ENCODE measurements around the gene GLRX. TPM values are rescaled to one million over a fixed set of nuclear protein-coding genes. Genes with fewer than 3 reads are reported as not detected.

The GLRX gene
- total RNA-seq, 1 donor from 2014 or later: 139 TPM

DNA sequence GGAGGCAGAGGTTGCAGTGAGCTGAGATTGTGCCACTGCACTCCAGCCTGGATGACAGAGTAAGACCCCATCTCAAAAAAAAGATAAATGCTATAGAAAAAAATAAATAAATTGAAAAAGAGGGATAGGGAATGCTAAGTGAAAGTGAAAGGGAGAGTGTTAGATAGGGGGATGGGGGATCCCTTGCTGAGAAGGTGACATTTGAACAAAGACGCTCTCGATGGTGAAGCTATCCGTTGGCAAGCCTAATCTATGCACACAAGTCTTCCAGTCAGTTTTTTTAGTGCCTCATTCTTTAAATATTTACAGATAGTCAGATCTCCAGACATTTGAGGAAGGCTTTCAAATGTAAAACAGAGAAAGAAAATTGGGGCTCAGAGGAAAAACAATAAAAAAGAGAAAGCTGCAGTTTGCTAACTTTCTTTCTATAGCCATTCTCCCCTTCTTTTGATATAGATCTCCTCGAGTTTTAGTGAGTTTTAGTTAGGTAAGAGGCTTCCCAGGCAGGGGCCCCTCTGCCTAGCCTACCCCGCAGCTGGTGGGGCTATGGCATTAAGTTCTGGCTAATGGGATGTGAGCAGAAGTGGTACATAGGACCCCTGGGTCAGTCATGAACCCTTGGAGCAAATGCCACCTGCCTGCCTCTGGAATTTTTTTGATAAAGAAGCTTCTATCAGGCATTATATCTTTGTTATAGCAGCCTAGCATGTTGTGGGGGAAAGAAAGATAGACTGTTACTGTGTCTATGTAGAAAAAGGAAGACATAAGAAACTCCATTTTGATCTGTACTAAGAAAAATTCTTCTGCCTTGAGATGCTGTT is 12.0 kb downstream of the GLRX start:
- Histone ChIP-seq H3K4me3 (ENCODE audit: low read depth, low read length) (no peak overlapping the region), H3K36me3 (ENCODE audit: control insufficient read depth, insufficient read depth, low read length) (no peaks in the 10 kb centered on the region), H3K27me3 (ENCODE audit: control insufficient read depth, insufficient read depth, low read length) (no peaks in the 10 kb centered on the region)
- no peak for DNase-seq (ENCODE audit: low read depth)
- TF ChIP-seq, protein P1, sequence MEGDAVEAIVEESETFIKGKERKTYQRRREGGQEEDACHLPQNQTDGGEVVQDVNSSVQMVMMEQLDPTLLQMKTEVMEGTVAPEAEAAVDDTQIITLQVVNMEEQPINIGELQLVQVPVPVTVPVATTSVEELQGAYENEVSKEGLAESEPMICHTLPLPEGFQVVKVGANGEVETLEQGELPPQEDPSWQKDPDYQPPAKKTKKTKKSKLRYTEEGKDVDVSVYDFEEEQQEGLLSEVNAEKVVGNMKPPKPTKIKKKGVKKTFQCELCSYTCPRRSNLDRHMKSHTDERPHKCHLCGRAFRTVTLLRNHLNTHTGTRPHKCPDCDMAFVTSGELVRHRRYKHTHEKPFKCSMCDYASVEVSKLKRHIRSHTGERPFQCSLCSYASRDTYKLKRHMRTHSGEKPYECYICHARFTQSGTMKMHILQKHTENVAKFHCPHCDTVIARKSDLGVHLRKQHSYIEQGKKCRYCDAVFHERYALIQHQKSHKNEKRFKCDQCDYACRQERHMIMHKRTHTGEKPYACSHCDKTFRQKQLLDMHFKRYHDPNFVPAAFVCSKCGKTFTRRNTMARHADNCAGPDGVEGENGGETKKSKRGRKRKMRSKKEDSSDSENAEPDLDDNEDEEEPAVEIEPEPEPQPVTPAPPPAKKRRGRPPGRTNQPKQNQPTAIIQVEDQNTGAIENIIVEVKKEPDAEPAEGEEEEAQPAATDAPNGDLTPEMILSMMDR (IDR thresholded peaks at IDR 0.05; ENCODE audit: insufficient read depth, low read length, poor library complexity, severe bottlenecking): no peak

DNA sequence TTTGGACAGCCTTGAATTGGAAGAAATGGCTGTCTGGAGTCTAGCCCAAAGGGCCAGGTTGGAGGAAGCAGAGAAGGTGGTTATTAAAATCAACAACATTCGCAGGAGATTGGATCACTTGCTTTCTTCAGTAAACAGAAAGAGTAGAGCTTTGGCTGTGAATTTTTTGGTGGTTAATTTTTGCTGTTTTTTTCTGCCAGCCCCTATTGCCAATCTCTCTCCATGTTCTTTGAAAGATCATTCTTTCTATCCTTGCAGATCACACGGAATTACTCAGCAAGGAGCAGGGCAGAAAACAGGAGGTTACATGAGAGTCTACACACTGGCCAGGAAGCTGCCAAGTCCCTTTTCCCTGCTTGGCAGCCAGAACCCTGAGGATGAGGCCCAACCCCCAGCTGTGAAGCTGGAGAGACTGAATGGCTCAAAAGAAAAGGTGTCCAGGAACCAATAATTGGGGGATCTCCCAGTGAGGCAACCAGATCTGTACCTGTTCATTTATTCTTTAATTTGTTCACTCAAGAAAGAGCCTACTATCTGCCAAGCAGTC is 13.0 kb downstream of the GLRX start:
- H3K36me3 ChIP-seq (ENCODE audit: control insufficient read depth, insufficient read depth, low read length): no peaks in the 10 kb centered on the region
- no peaks in the 10 kb centered on the region for H3K27me3 ChIP-seq (ENCODE audit: control insufficient read depth, insufficient read depth, low read length)
- TF ChIP-seq, protein P1 (IDR thresholded peaks at IDR 0.05; ENCODE audit: insufficient read depth, low read length, poor library complexity, severe bottlenecking): no peak
- no peak for DNase-seq (ENCODE audit: low read depth)
- H3K4me3 ChIP-seq (ENCODE audit: low read depth, low read length): no peak overlapping the region

DNA sequence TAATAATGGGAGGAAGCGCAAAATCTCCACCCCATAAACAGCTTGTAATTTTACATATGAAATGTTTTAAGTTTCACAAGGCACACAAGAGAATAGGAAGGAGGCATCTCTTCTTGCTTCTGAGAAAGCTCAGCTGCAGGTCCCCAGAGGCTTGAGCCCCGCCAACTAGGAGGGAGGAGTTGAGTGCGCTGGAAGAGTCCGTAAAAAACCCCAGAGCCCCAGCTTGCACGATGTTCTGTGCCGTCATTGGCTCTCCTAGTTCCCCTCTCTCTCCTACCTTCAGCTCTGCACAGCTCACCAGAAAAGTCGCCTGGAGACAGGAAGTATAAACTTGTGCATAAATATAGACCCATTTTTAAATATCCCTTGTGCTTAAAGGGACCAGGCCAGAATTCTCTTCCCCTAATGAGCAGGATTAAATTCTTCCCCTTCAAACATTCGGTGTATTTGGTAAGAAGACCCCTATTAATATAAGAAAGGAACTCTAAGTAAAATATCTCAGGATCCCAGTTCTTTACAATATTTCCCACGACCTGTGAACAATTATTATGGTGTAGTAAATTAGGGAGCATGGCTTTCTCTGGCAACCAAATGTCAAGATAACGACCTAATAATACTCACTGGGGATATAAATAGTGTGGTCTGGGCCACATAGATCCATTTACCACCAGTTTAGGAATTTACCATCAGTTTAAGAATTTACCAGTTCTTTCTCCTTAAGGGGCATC is 13.7 kb downstream of the GLRX start:
- TF ChIP-seq, protein P1 (IDR thresholded peaks at IDR 0.05; ENCODE audit: insufficient read depth, low read length, poor library complexity, severe bottlenecking): no peak
- H3K36me3 ChIP-seq (ENCODE audit: control insufficient read depth, insufficient read depth, low read length): no peaks in the 10 kb centered on the region
- H3K4me3 ChIP-seq (ENCODE audit: low read depth, low read length): no peak overlapping the region
- DNase-seq (ENCODE audit: low read depth): no peak
- H3K27me3 ChIP-seq (ENCODE audit: control insufficient read depth, insufficient read depth, low read length): no peaks in the 10 kb centered on the region

DNA sequence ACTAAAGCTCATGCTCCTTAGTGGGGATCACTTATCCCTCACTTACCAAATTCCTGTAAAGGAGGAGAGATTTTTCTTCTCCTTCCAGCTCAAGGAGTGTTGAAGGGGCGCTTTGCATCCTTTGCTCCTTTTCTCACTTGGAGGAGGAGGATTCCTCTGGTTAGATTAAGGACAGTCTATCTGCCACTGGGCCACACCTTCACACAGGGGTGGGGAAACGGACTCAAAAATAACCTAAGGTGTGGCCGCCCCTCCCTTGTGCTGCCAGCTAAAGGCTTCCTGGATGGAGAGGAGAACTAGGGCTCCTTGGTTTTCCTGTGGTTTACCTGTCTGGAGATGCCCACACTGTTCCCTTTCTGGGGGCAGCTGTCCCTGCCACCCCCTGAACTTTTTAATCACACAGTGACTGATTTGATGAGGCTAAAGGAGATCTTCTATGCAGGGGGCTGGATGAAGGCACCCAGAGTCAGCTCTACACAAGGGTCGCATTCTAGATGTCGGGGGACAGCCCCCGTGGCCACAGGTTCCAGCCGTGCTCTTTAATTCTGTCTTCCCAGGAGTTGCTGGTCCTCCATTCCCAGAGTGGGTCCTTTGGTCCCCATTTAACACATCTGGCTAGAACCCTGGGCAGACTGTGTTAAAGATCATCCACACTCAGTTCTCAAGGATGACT is 14.4 kb downstream of the GLRX start:
- no peaks in the 10 kb centered on the region for H3K36me3 ChIP-seq (ENCODE audit: control insufficient read depth, insufficient read depth, low read length)
- TF ChIP-seq, protein P1 (IDR thresholded peaks at IDR 0.05; ENCODE audit: insufficient read depth, low read length, poor library complexity, severe bottlenecking): no peak

DNA sequence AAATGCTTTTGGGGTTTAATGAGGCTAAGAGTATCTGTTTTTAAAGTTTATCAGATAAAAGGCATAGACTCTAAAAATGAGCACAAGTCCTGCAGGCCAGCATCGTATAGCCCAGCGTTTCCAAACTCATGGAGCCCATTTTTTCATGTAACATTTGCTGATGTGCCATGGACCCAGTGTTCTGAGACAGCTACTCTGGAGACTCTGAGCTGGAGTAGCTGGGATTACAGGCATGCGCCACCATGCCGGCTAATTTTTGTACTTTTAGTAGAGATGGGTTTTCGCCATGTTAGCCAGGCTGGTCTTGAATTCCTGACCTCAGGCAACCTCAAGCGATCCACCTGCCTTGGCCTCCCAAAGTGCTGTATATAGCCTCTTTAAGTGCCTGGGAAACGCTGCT is 15.8 kb downstream of the GLRX start:
- TF ChIP-seq, protein P1 (IDR thresholded peaks at IDR 0.05; ENCODE audit: insufficient read depth, low read length, poor library complexity, severe bottlenecking): no peak
- no peak for DNase-seq (ENCODE audit: low read depth)

More for the DNA sequence above, 14.4 kb downstream of the GLRX start:
- H3K4me3 ChIP-seq (ENCODE audit: low read depth, low read length): no peak overlapping the region
- H3K27me3 ChIP-seq (ENCODE audit: control insufficient read depth, insufficient read depth, low read length): no peaks in the 10 kb centered on the region
- DNase-seq (ENCODE audit: low read depth): no peak

More for the DNA sequence above, 15.8 kb downstream of the GLRX start:
- no peak overlapping the region for H3K4me3 ChIP-seq (ENCODE audit: low read depth, low read length)
- H3K27me3 ChIP-seq (ENCODE audit: control insufficient read depth, insufficient read depth, low read length): no peaks in the 10 kb centered on the region
- H3K36me3 ChIP-seq (ENCODE audit: control insufficient read depth, insufficient read depth, low read length): no peaks in the 10 kb centered on the region

All from kidney epithelial cell (primary cell).